MM.1S (cell line): ENCODE measurements around the gene ARHGAP23.

ENCODE experiments used
- DNase-seq: peaks from one replicate; pipeline ENCODE4 v3.0.0-alpha.2; 2015
- H2AFZ ChIP-seq: fragments of 300-600 bp; sonication (generic); 2 replicates; pipeline ENCODE4 v1.6.0; 2016; ENCODE audit warnings: antibody characterized with exemption, low read length
- H3F3A ChIP-seq: fragments of 300-600 bp; sonication (generic); 2 replicates; pipeline ENCODE4 v1.6.1; 2016; ENCODE audit warnings: mild to moderate bottlenecking, antibody characterized with exemption, low read length, moderate library complexity, mixed read lengths; ENCODE audit not compliant: insufficient read depth
- H3K27ac ChIP-seq: fragments of 300-600 bp; sonication (generic); 2 replicates; pipeline ENCODE4 v1.5.1; 2016; ENCODE audit warnings: mild to moderate bottlenecking, low read length
- H3K27me3 ChIP-seq: fragments of 300-600 bp; sonication (generic); replicated peaks from 2 replicates; pipeline ENCODE4 v1.6.0; 2016; ENCODE audit warnings: low read length; ENCODE audit not compliant: insufficient read depth
- H3K36me3 ChIP-seq: fragments of 300-600 bp; sonication (generic); replicated peaks from 2 replicates; pipeline ENCODE4 v1.6.1; 2016; ENCODE audit warnings: mild to moderate bottlenecking, low read length, mixed read lengths; ENCODE audit not compliant: insufficient read depth
- H3K4me1 ChIP-seq: fragments of 300-600 bp; sonication (generic); 2 replicates; pipeline ENCODE4 v1.6.1; 2016; ENCODE audit warnings: low read length, mixed read lengths
- H3K4me2 ChIP-seq: fragments of 300-600 bp; sonication (generic); 2 replicates; pipeline ENCODE4 v1.6.0; 2016; ENCODE audit warnings: low read depth, low read length
- H3K4me3 ChIP-seq: fragments of 300-600 bp; sonication (generic); 2 replicates; pipeline ENCODE4 v1.5.1; 2016; ENCODE audit warnings: low read length, mixed read lengths
- H3K79me2 ChIP-seq: fragments of 300-600 bp; sonication (generic); 2 replicates; pipeline ENCODE4 v1.6.1; 2016; ENCODE audit warnings: mixed run types, low read length, mixed read lengths
- H3K9ac ChIP-seq: fragments of 300-600 bp; sonication (generic); 2 replicates; pipeline ENCODE4 v1.6.1; 2016; ENCODE audit warnings: low read length, mixed read lengths
- H3K9me2 ChIP-seq: fragments of 300-600 bp; sonication (generic); replicated peaks from 2 replicates; pipeline ENCODE4 v1.6.1; 2016; ENCODE audit warnings: mild to moderate bottlenecking, low read length, mixed read lengths; ENCODE audit not compliant: insufficient read depth
- H3K9me3 ChIP-seq: fragments of 300-600 bp; sonication (generic); replicated peaks from 2 replicates; pipeline ENCODE4 v1.6.1; 2016; ENCODE audit warnings: mild to moderate bottlenecking, low read length, mixed read lengths; ENCODE audit not compliant: insufficient read depth
- H4K20me1 ChIP-seq: fragments of 300-600 bp; sonication (generic); 2 replicates; pipeline ENCODE4 v1.6.1; 2016; ENCODE audit warnings: mild to moderate bottlenecking, low read length, moderate library complexity, mixed read lengths; ENCODE audit not compliant: insufficient read depth
- EZH2 ChIP-seq: fragments of 300-600 bp; sonication (generic); optimal IDR thresholded peaks from 2 replicates; pipeline ENCODE3; 2017; ENCODE audit warnings: low read depth, mild to moderate bottlenecking, antibody characterized with exemption, low read length, mixed read lengths
- EZH2phosphoT487 ChIP-seq: fragments of 300-600 bp; sonication (generic); IDR thresholded peaks from 2 replicates; pipeline ENCODE4 v1.6.1; 2018; ENCODE audit warnings: antibody characterized with exemption, low read length
- TF ChIP-seq, protein P1 (sequence below): fragments of 300-600 bp; sonication (generic); IDR thresholded peaks from 2 replicates; pipeline ENCODE4 v1.5.1; 2016; ENCODE audit warnings: antibody characterized with exemption, low read length, mixed read lengths

ARHGAP23 gene

DNA sequence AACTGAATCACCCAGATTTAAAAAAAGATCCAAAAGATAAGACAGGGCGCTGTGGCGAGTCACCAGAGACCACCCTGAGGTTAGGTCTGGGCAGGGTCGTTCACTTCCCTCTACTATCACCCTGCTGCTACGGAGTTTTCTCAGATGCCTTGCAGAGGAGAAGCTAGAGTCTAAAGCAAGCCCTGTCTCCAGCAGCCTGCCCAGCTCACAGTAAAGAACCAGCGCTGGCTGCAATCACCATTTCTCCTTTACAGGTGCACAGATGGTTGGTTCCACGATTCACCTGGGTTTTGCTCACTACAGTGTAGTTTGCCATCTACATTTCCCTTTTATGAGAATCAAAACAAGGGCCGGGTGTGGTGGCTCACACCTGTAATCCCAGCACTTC, 106.2 kb downstream of the ARHGAP23 start:
- Histone ChIP-seq H3K4me2 (no peak overlapping the region), H2AFZ (no peak overlapping the region), H3K9me2 (no peaks in the 10 kb centered on the region), H3K36me3 (no peaks in the 10 kb centered on the region), H3K79me2 (no peaks in the 10 kb centered on the region), H3K27ac (no peak overlapping the region), H3K9ac (no peak overlapping the region), H3F3A (no peaks in the 10 kb centered on the region), H3K27me3 (peaks cover 25% of the 10 kb centered on the region), H3K9me3 (no peaks in the 10 kb centered on the region), H3K4me1 (no peaks in the 10 kb centered on the region), H4K20me1 (no peaks in the 10 kb centered on the region), H3K4me3 (no peak overlapping the region)
- no peak for DNase-seq
- TF ChIP-seq, protein P1, sequence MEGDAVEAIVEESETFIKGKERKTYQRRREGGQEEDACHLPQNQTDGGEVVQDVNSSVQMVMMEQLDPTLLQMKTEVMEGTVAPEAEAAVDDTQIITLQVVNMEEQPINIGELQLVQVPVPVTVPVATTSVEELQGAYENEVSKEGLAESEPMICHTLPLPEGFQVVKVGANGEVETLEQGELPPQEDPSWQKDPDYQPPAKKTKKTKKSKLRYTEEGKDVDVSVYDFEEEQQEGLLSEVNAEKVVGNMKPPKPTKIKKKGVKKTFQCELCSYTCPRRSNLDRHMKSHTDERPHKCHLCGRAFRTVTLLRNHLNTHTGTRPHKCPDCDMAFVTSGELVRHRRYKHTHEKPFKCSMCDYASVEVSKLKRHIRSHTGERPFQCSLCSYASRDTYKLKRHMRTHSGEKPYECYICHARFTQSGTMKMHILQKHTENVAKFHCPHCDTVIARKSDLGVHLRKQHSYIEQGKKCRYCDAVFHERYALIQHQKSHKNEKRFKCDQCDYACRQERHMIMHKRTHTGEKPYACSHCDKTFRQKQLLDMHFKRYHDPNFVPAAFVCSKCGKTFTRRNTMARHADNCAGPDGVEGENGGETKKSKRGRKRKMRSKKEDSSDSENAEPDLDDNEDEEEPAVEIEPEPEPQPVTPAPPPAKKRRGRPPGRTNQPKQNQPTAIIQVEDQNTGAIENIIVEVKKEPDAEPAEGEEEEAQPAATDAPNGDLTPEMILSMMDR, result no peak
- TF ChIP-seq EZH2 (no peak), EZH2phosphoT487 (no peak)

DNA sequence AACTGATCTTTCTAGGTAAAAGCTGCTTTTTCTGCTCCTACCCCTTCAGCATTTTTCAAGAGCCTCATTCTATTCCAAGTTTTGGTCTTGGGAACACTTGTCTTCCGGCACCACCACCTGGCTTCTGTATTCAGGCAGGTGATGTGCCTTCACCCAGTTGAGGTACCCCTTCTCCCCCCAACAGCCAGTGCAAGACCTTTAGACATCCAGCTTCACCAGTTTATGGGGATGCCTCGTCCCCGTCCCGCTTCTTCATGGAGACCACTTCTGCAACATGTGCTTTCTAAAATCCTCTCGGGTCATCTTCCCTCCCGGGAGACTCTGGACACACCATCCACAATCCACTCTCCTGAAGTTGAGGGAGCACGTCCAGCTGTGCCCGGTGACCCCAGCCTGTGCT, 107.6 kb downstream of the ARHGAP23 start:
- Histone ChIP-seq H3K4me2 (no peak overlapping the region), H2AFZ (no peak overlapping the region), H3K27ac (no peak overlapping the region), H3F3A (no peaks in the 10 kb centered on the region), H3K36me3 (no peaks in the 10 kb centered on the region), H3K4me3 (no peak overlapping the region), H3K9me2 (no peaks in the 10 kb centered on the region), H3K9ac (no peak overlapping the region), H3K79me2 (no peaks in the 10 kb centered on the region), H3K27me3 (peaks cover 25% of the 10 kb centered on the region), H4K20me1 (no peaks in the 10 kb centered on the region), H3K4me1 (no peaks in the 10 kb centered on the region), H3K9me3 (no peaks in the 10 kb centered on the region)
- DNase-seq, result no peak
- TF ChIP-seq EZH2 (no peak), EZH2phosphoT487 (no peak)
- TF ChIP-seq, protein P1, result no peak

DNA sequence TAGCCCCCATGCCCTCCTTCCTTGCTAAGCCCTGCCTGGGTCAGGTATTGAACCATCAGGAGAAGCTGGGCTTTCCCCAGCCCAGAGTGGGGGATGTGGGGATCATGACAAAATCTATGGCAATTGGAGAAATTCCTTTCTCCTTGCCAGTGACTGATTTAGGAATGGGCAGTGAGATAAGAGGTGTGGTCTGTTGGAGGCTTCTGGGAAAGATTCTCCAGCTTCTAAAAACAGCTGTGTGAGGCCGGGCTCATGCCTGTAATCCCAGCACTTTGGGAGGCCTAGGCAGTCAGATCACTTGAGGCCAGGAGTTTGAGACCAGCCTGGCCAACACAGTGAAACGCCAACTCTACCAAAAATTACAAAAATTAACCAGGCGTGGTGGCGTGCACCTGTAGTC, 108.4 kb downstream of the ARHGAP23 start:
- no peaks in the 10 kb centered on the region for H3K9me3 ChIP-seq
- H3K9me2 ChIP-seq, result no peaks in the 10 kb centered on the region
- TF ChIP-seq, protein P1, result no peak
- TF ChIP-seq EZH2, result no peak
- TF ChIP-seq EZH2phosphoT487, result no peak
- H3K9ac ChIP-seq, result no peak overlapping the region
- H3K4me2 ChIP-seq, result no peak overlapping the region
- no peak overlapping the region for H3K4me3 ChIP-seq
- H4K20me1 ChIP-seq, result no peaks in the 10 kb centered on the region
- H3K79me2 ChIP-seq, result no peaks in the 10 kb centered on the region
- H3K36me3 ChIP-seq, result no peaks in the 10 kb centered on the region
- no peaks in the 10 kb centered on the region for H3F3A ChIP-seq
- H3K27me3 ChIP-seq, result peaks cover 28% of the 10 kb centered on the region
- H3K27ac ChIP-seq, result no peak overlapping the region
- no peak for DNase-seq
- H2AFZ ChIP-seq, result no peak overlapping the region
- no peaks in the 10 kb centered on the region for H3K4me1 ChIP-seq
